ENCODE results near the gene RCL1. TPM values are rescaled to one million over a fixed set of nuclear protein-coding genes. Genes with fewer than 3 reads are reported as not detected.

The RCL1 gene
- polyA plus RNA-seq, 3 donors, result 16.2 to 21.1 (median 20.3) TPM

DNA sequence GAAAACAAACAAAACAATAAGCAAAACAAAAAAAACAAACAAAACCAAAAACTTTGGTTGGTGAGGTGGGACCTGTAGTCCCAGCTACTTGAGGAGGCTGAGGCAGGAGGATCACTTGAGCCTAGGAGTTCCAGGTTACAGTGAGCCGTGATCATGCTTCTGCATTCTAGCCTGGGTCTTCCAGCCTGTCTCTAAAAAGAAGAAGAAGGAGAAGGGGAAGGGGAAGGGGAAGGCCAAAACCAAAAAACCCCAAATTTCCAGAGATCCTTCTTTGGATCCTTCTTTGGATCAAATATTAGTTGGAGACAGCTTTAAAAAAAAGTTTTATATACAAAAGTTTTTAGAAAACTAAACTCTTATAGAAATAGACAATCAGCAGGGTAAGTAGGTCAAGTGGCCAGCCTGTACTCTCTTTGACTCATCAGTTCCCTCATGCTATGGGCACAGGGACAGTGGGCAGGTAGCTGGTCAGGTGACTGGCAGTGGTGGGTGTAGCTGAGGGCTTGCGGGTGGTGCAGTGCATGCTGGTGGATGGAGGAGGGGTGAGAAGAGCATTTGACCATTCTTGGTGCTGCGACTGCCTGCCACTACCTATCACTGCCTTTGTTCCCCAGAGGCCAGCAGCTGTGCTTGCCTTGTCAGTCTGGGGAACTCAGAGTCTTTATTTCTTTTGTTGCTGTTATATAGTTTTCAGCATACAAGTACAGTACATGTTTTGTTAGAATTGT, 12.6 kb downstream of the RCL1 start:
- no peak for DNase-seq (ENCODE audit: low read depth in 3 of 3, low spot score in 2 of 3)

GRCh38 chr9:4810565-4810964, 17.8 kb downstream of the RCL1 start:
- no peak for DNase-seq (ENCODE audit: low read depth in 3 of 3, low spot score in 2 of 3)

- no peak for DNase-seq (ENCODE audit: low read depth in 3 of 3, low spot score in 2 of 3)
Measured at GRCh38 chr9:4811824-4812223, 19.1 kb downstream of the RCL1 start.

DNA sequence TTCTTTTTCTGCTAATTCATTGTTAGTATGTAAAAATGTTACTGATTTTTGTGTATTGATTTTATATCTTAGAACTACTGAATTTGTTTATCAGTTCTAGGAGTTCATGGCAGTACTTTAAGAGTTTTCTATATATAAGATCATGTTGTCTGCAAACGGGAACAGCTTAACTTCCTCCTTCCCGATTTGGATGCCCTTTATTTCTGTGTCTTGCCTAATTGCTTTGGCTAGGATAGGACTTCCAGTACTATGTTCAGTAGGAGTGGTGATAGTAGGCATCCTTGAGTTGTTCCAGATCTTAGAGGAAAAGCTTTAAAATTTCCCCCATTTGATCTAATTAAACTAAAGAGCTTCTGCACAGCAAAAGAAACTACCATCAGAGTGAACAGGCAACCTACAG, 20.1 kb downstream of the RCL1 start:
- no peak for DNase-seq (ENCODE audit: low read depth in 3 of 3, low spot score in 2 of 3)

GRCh38 chr9:4814913-4815312, 22.2 kb downstream of the RCL1 start:
- no peak for DNase-seq (ENCODE audit: low read depth in 3 of 3, low spot score in 2 of 3)

DNA sequence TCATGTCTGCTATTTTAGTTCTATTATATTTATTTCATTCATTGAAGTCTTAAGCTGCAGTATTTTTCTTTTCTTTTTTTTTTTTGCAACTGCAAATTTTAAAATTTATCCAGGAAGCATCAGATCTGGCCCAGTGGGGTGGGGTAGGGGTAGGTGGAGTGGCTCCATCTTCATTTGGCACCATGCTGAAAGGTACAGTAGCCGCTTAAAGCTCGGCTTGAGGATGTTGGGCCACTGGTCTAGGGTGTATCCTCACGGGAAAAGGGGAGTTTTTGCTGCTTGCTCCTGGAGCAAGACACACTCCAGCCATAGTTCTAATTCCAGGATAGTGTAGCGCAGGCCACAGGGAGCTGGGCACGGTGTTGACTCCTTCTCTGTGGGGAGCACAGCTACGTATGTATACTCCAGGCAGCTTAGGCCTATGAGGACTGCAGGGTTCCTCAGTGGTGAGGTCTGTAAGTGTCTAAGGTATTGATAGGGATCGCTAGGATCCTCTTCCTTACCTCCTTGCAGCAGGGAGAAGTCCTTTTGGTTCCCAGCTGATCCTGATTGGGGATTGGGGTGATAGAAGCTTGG, 22.7 kb downstream of the RCL1 start:
- DNase-seq (ENCODE audit: low read depth in 3 of 3, low spot score in 2 of 3), result no peak

GRCh38 chr9:4820168-4820567, 27.4 kb downstream of the RCL1 start:
- DNase-seq (ENCODE audit: low read depth in 3 of 3, low spot score in 2 of 3), result no peak

DNA sequence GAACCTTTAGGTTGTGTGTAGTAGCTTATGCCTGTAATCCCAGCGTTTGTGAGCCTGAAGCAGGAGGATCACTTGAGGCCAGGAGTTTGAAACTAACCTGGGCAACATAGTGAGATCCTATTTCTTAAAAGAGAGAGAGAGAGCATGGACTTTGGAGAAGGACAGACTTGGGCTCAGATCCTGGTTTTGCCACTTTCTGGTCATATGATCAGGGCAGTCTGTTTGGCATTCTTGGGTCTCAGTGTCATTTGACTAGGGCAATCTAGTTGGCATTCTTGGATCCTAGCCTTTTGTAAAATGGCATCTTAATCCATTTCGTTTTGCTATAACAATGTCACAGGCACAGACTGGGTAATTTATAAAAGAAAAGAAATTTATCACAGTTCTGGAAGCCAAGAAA, 28.4 kb downstream of the RCL1 start:
- no peak for DNase-seq (ENCODE audit: low read depth in 3 of 3, low spot score in 2 of 3)

DNA sequence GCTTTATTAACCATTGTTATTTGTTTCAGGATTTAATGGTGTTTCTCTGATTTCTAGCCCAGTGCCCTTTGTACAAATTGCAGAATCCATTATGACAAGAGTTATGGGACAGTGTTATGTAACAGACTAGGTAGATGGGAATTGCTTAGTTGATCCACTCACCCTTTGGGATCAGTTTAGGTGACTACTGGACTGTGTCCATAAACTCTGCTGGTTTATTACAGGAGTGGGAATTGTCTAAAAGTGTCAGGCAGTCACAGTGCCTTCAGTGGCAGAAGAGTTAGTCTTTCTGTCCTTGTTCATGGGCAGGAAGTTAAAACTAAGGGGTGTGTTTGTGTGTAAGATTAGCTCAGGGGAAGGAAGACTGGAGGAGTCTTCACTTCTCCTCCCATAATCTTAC, 29.3 kb downstream of the RCL1 start:
- no peak for DNase-seq (ENCODE audit: low read depth in 3 of 3, low spot score in 2 of 3)

DNA sequence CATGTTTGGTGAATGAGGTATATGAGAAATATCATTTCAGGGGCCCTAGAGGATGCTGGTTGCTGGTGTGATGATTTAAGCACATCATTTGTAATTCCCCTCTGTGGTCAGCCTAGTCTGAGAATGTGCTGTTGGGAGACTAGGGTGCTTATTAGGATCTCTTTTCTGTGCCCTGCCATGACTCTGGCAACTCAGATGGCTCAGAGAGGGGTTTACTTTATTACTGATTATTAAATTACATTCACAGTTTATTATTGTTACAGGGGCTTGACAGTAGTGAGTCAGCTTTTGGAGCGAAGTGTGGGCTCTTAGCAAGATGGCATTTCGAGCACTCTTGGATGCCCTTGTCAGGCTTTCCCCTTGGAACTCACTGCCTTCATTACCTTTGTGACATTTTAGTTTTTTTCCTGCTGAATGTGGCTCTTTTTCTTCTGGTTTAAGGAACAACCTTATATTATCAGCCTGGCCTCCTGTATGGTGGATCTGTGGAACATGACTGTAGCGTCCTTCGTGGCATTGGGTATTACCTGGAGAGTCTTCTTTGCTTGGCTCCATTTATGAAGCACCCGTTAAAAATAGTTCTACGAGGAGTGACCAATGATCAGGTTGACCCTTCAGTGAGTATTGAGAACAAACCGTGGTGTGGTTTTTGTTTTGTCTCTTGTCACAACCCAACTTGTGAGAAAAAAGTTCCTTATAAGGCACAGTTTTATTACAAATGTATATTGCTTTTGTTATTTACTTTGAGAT, 33.8 kb downstream of the RCL1 start:
- no peak for DNase-seq (ENCODE audit: low read depth in 3 of 3, low spot score in 2 of 3)

DNA sequence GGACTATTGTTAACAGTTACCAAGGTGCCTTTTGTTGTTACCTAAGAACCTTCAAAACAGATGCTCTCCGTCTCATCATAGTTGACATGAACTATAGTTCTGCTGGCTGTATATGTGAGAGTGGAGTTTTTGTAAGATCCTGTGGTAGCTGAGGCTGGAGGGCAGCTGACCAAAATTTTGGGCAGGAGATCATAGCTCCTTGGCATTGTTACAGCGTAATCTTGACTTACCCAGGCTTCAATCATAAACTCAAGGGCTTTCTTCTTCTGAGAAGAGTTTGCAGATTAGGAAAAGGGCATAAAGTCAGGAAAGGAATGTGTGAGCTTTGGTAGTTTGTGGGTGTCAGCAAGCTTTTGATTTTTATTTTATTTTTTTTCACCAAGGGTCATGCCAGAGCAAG, 34.5 kb downstream of the RCL1 start:
- DNase-seq (ENCODE audit: low read depth in 3 of 3, low spot score in 2 of 3), result no peak

DNA sequence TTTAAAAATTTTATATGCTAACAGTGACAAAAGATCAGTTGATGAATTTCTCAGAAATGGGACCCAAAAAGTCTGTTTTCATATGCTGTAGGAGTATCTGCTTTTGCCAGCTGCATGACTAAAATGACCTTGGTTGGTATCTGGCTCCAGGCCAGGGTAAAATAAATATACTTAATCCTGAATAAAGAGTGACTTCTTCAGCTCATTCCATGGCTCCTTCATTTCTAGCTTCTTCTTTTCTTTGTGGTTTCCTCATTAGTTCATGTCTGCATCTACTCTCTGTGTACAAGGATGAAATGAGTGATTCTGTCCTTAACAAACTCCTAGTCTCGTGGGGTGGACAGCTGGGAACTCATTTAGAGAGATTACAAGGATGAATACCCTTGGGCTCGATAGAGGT, 36.0 kb downstream of the RCL1 start:
- DNase-seq (ENCODE audit: low read depth in 3 of 3, low spot score in 2 of 3), result no peak

GRCh38 chr9:4829969-4830368, 37.2 kb downstream of the RCL1 start:
- DNase-seq (ENCODE audit: low read depth in 3 of 3, low spot score in 2 of 3), result no peak

- no peak for DNase-seq (ENCODE audit: low read depth in 3 of 3, low spot score in 2 of 3)
Measured at GRCh38 chr9:4830699-4831098, 38.0 kb downstream of the RCL1 start.

- DNase-seq (ENCODE audit: low read depth in 3 of 3, low spot score in 2 of 3), result no peak
Measured at GRCh38 chr9:4831119-4831518, 38.4 kb downstream of the RCL1 start.

DNA sequence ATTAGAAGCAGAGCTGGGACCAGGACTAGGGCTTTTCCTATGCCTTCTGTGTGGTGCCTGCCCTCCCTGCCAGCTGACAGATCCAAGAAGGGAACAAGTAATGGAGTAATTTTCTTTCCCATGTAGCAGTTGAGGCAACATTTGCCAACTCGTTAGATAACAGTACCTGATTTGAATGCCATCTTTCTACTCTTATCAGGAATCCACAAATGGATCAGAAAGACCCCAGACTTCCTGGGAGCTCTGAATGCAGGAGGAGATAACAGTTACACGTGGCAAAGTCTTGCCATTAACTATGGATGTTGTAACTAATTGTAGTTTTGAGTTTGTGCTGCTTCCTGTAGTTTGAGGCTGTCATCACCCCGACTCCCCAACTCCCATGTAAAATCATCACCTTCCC, 39.2 kb downstream of the RCL1 start:
- no peak for DNase-seq (ENCODE audit: low read depth in 3 of 3, low spot score in 2 of 3)

- no peak for DNase-seq (ENCODE audit: low read depth in 3 of 3, low spot score in 2 of 3)
Measured at GRCh38 chr9:4832786-4833579, 40.2 kb downstream of the RCL1 start.

DNA sequence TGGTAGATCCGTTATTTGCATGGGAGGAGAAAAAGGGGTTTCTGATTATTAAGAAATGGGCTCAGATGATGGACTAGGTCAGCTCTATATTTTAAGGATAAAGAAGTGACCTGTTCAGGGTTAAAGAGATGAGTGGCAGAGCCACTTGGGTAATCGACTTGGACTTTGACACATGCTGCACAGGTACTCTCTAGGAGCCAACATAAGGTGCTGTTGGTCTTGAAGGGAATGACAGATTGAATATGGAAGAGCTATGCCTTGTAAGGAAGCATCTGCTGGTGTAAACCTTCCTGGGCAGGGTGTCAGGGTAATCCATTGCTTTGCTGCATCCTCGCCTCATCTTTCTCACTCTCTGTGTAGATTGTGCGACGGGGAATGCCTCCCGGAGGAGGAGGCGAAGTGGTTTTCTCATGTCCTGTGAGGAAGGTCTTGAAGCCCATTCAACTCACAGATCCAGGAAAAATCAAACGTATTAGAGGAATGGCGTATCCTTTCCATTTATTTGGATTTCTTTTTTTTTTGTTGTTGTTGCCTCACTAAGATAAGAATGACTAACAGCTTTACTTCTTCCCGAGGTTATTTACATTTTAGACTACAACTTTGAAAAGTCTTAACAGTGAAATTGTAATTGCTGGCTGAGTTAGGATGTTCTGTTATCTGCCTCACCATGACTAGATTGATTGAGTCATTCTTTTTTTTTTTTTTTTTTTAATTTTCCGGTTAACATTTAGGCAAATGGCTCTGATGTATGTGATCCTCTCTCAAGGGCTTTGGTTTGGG, 41.2 kb downstream of the RCL1 start:
- no peak for DNase-seq (ENCODE audit: low read depth in 3 of 3, low spot score in 2 of 3)

- DNase-seq (ENCODE audit: low read depth in 3 of 3, low spot score in 2 of 3), result no peak
Measured at GRCh38 chr9:4836676-4837075, 43.9 kb downstream of the RCL1 start.

All from right renal cortex interstitium (tissue), 3 donors.